HEK293 (cell line): Measurements from ENCODE around the gene CLMN.

Experiments
- CTCF ChIA-PET: fragments of 350-600 bp; formaldehyde crosslinking; extraction: SDS; loops from one replicate; lab custom pipeline; 2021; ENCODE audit warnings: antibody characterized with exemption; lab: Yijun Ruan, JAX
- POLR2A ChIA-PET: fragments of 300-600 bp; formaldehyde crosslinking; extraction: SDS; loops from one replicate; lab custom pipeline; 2020; ENCODE audit warnings: antibody characterized with exemption, inconsistent platforms; lab: Yijun Ruan, JAX
- H3K27ac ChIP-seq: fragments of 200-500 bp; sonication (Bioruptor generic); 2 replicates; pipeline ENCODE4 v1.5.1; 2014; ENCODE audit warnings: low read depth, low read length, control low read depth, inconsistent platforms; ENCODE audit errors: extremely low read depth
- H3K36me3 ChIP-seq, 2 experiments: fragments of 200-500 bp in 1 of 2; sonication (Bioruptor generic) in 1 of 2; 1 replicate in 1 of 2; 2 replicates in 1 of 2; pipeline ENCODE4 v1.5.1; 2014 to 2017; ENCODE audit warnings: inconsistent platforms in 2 of 2, low read length in 2 of 2; ENCODE audit not compliant: control insufficient read depth in 2 of 2, insufficient read depth in 1 of 2
- H3K4me1 ChIP-seq: fragments of 200-500 bp; sonication (Bioruptor generic); 2 replicates; pipeline ENCODE4 v1.5.1; 2014; ENCODE audit warnings: mild to moderate bottlenecking, low read length, inconsistent platforms; ENCODE audit not compliant: control insufficient read depth, insufficient read depth
- H3K4me3 ChIP-seq: 2 replicates; pipeline ENCODE4 v1.5.1; 2011; ENCODE audit warnings: low read depth, mild to moderate bottlenecking, control low read depth, low read length, moderate library complexity
- H3K9me3 ChIP-seq: fragments of 200-500 bp; sonication (Bioruptor generic); 2 replicates; pipeline ENCODE4 v1.5.1; 2014; ENCODE audit warnings: low read depth, low read length, inconsistent platforms; ENCODE audit not compliant: control insufficient read depth, insufficient read depth
- KLF16 ChIP-seq: fragments of 450-650 bp; formaldehyde crosslinking; IDR thresholded peaks from 2 replicates; pipeline ENCODE4 v1.5.1; 2017; ENCODE audit warnings: missing biosample characterization, missing genetic modification characterization
- PRDM2 ChIP-seq: fragments of 450-650 bp; formaldehyde crosslinking; IDR thresholded peaks from 2 replicates; pipeline ENCODE4 v1.5.1; 2016; ENCODE audit warnings: missing biosample characterization, missing genetic modification characterization, borderline replicate concordance
- ZBTB21 ChIP-seq: fragments of 450-650 bp; formaldehyde crosslinking; IDR thresholded peaks from 2 replicates; pipeline ENCODE4 v1.5.1; 2017; ENCODE audit warnings: missing biosample characterization, missing genetic modification characterization
- ZFHX2 ChIP-seq: fragments of 450-650 bp; formaldehyde crosslinking; conservative IDR thresholded peaks from 2 replicates; pipeline ENCODE4 v1.5.1; 2016; ENCODE audit warnings: missing biosample characterization, missing genetic modification characterization
- ZFP37 ChIP-seq: fragments of 450-650 bp; formaldehyde crosslinking; IDR thresholded peaks from 2 replicates; pipeline ENCODE4 v1.5.1; 2016; ENCODE audit warnings: missing biosample characterization, missing genetic modification characterization
- ZNF214 ChIP-seq: fragments of 450-650 bp; formaldehyde crosslinking; IDR thresholded peaks from 2 replicates; pipeline ENCODE4 v1.5.1; 2017; ENCODE audit warnings: missing biosample characterization, mild to moderate bottlenecking, missing genetic modification characterization, borderline replicate concordance
- ZNF24 ChIP-seq: fragments of 450-650 bp; formaldehyde crosslinking; IDR thresholded peaks from 2 replicates; pipeline ENCODE4 v1.5.1; 2016; ENCODE audit warnings: missing biosample characterization, missing genetic modification characterization
- ZNF311 ChIP-seq: fragments of 450-650 bp; formaldehyde crosslinking; IDR thresholded peaks from 2 replicates; pipeline ENCODE4 v1.5.1; 2017; ENCODE audit warnings: missing biosample characterization, missing genetic modification characterization, borderline replicate concordance
- ZNF433 ChIP-seq: fragments of 450-650 bp; formaldehyde crosslinking; IDR thresholded peaks from 2 replicates; pipeline ENCODE4 v1.5.1; 2016; ENCODE audit warnings: missing biosample characterization, missing genetic modification characterization, low read depth
- ZNF600 ChIP-seq: fragments of 450-650 bp; formaldehyde crosslinking; IDR thresholded peaks from 2 replicates; pipeline ENCODE4 v1.5.1; 2016; ENCODE audit warnings: missing biosample characterization, missing genetic modification characterization
- ZNF677 ChIP-seq: fragments of 450-650 bp; IDR thresholded peaks from 2 replicates; pipeline ENCODE4 v1.5.0; 2018; ENCODE audit warnings: missing biosample characterization, mild to moderate bottlenecking, missing genetic modification characterization, moderate library complexity
- ZNF777 ChIP-seq: fragments of 450-650 bp; formaldehyde crosslinking; IDR thresholded peaks from 2 replicates; pipeline ENCODE4 v1.5.1; 2017; ENCODE audit warnings: missing biosample characterization, missing genetic modification characterization, borderline replicate concordance
- TF ChIP-seq, protein P1 (sequence below): fragments of 450-650 bp; formaldehyde crosslinking; IDR thresholded peaks from 2 replicates; pipeline ENCODE4 v1.5.1; 2016; ENCODE audit warnings: missing biosample characterization, missing genetic modification characterization

The CLMN gene

GRCh38 chr14:95327558-95328374, 8.1 kb upstream of the CLMN start:
- ChIA-PET POLR2A (no interaction called here), CTCF (no interaction called here)
- TF ChIP-seq ZBTB21 (tag by site-specific recombination) (no peak), KLF16 (tag by site-specific recombination) (no peak), ZNF24 (tag by site-specific recombination) (no peak)
- TF ChIP-seq, protein P1, sequence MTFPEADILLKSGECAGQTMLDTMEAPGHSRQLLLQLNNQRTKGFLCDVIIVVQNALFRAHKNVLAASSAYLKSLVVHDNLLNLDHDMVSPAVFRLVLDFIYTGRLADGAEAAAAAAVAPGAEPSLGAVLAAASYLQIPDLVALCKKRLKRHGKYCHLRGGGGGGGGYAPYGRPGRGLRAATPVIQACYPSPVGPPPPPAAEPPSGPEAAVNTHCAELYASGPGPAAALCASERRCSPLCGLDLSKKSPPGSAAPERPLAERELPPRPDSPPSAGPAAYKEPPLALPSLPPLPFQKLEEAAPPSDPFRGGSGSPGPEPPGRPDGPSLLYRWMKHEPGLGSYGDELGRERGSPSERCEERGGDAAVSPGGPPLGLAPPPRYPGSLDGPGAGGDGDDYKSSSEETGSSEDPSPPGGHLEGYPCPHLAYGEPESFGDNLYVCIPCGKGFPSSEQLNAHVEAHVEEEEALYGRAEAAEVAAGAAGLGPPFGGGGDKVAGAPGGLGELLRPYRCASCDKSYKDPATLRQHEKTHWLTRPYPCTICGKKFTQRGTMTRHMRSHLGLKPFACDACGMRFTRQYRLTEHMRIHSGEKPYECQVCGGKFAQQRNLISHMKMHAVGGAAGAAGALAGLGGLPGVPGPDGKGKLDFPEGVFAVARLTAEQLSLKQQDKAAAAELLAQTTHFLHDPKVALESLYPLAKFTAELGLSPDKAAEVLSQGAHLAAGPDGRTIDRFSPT (tag by site-specific recombination) = no peak
- no peaks in the 10 kb centered on the region for H3K36me3 ChIP-seq
- H3K9me3 ChIP-seq = no peaks in the 10 kb centered on the region
- no peak overlapping the region for H3K4me3 ChIP-seq
- H3K4me1 ChIP-seq = no peaks in the 10 kb centered on the region
- H3K27ac ChIP-seq = no peak overlapping the region

- Histone ChIP-seq H3K4me3 (no peak overlapping the region), H3K9me3 (no peaks in the 10 kb centered on the region), H3K27ac (no peak overlapping the region), H3K36me3 (no peaks in the 10 kb centered on the region), H3K4me1 (no peaks in the 10 kb centered on the region)
- TF ChIP-seq PRDM2 = no peak
- TF ChIP-seq ZNF214 (tag by site-specific recombination) = no peak
- no peak for TF ChIP-seq ZNF777
- TF ChIP-seq ZNF600 (tag by site-specific recombination) = no peak
- ChIA-PET CTCF (no interaction called here), POLR2A (no interaction called here)
These were observed 7.3 kb upstream of the CLMN start for GRCh38 chr14:95326987-95327386.

DNA sequence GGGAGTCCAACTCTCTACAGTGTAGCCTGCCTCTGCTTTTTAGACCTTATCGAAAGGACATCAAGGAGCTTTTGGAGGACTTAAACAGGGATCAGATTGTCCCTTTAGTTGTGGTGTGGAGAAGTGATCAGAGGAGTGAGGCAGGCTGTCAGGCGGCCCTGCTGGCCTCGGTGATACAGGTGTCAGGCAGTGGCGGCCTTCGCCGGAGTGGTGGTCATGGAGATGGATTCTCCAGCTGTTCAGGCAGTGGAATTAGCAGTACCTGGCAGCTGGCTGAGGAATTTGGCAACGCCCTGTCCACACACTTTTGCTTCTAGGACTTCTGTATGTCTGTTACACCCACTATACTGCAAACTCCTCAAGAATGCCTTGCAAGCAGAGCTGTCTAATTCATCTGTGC, 4.2 kb upstream of the CLMN start:
- TF ChIP-seq ZFP37 (no peak), ZFHX2 (tag by site-specific recombination) (no peak), ZNF433 (no peak), ZNF677 (no peak), ZNF311 (tag by site-specific recombination) (no peak)
- TF ChIP-seq, all 188 proteins: peak for 0
- Histone ChIP-seq H3K27ac (no peak overlapping the region), H3K36me3 (no peaks in the 10 kb centered on the region), H3K9me3 (no peaks in the 10 kb centered on the region), H3K4me1 (peaks cover 4% of the 10 kb centered on the region; the same call in 1 of the 2 replicates), H3K4me3 (no peak overlapping the region)
- CTCF ChIA-PET = no interaction called here
- POLR2A ChIA-PET = interaction anchor here (0.6 kb wide), 1 partner anchor 525 kb away, joined by 3 read pairs; no protein-coding TSS in a partner anchor
